ENCODE results near the gene C16orf90.

- TF ChIP-seq YY1 (IDR thresholded peaks at IDR 0.05; ENCODE audit: insufficient read depth, insufficient read length): no peak
- no peak for TF ChIP-seq ZNF274 (IDR thresholded peaks at IDR 0.05; ENCODE audit: low read depth, low read length)
- TF ChIP-seq SUZ12 (IDR thresholded peaks at IDR 0.05; ENCODE audit: extremely low read depth, insufficient read depth, insufficient read length): no peak
Observed at GRCh38 chr16:3496386-3496785, 1.1 kb upstream of the C16orf90 start.

All from NT2/D1 (cell line).